SK-N-SH treated with all-trans-retinoic acid at 6 μM for 48 hours (cell line): ENCODE data around the gene RMC1.

ENCODE experiments used
- ARNTL ChIP-seq: fragments of 450-650 bp; formaldehyde crosslinking; IDR thresholded peaks from 2 replicates; pipeline ENCODE4 v1.5.0; 2020; ENCODE audit warnings: low read depth, mild to moderate bottlenecking, moderate library complexity, borderline replicate concordance
- BACH2 ChIP-seq: fragments of 250-450 bp; sonication (Bioruptor Pico); IDR thresholded peaks from 2 replicates; pipeline ENCODE4 v1.9.0; 2021; ENCODE audit warnings: mild to moderate bottlenecking, borderline replicate concordance
- ESRRG ChIP-seq: fragments of 250-450 bp; sonication (Bioruptor Pico); IDR thresholded peaks from 2 replicates; pipeline ENCODE4 v1.6.1; 2021; ENCODE audit warnings: mild to moderate bottlenecking
- OSR1 ChIP-seq: fragments of 250-450 bp; sonication (Bioruptor Pico); IDR thresholded peaks from 2 replicates; pipeline ENCODE4 v1.8.0; 2022; ENCODE audit warnings: moderate library complexity, mild to moderate bottlenecking, inconsistent platforms
- PATZ1 ChIP-seq: fragments of 250-450 bp; sonication (Bioruptor Pico); IDR thresholded peaks from 2 replicates; pipeline ENCODE4 v1.8.0; 2020; ENCODE audit warnings: mild to moderate bottlenecking, moderate library complexity, borderline replicate concordance
- PPARA ChIP-seq: fragments of 250-450 bp; sonication (Bioruptor Pico); IDR thresholded peaks from 2 replicates; pipeline ENCODE4 v1.5.0; 2020; ENCODE audit warnings: mild to moderate bottlenecking, borderline replicate concordance
- SNAI2 ChIP-seq: fragments of 250-450 bp; sonication (Bioruptor Pico); IDR thresholded peaks from 2 replicates; pipeline ENCODE4 v1.5.0; 2020; ENCODE audit warnings: mild to moderate bottlenecking, moderate library complexity

GRCh38 chr18:23531912-23532311, 28.6 kb downstream of the RMC1 start:
- TF ChIP-seq PPARA: no peak
- no peak for TF ChIP-seq PATZ1 (CRISPR knock-in tag)
- no peak for TF ChIP-seq BACH2 (CRISPR knock-in tag)
- no peak for TF ChIP-seq SNAI2 (CRISPR knock-in tag)
- TF ChIP-seq ESRRG (CRISPR knock-in tag): no peak
- no peak for TF ChIP-seq OSR1 (CRISPR knock-in tag)
- TF ChIP-seq ARNTL (CRISPR knock-in tag): no peak
